Gastrocnemius medialis (tissue), 4 donors: ENCODE results near the gene RILPL2. TPM values are rescaled to one million over a fixed set of nuclear protein-coding genes. Genes with fewer than 3 reads are reported as not detected.
"Not testable (repeated sequence)": the region's sequence is repeated elsewhere in the genome, so short reads cannot be mapped to it uniquely, and the experiment has no call there.

Experiments
- ATAC-seq, 2 donors: fragments of 150-250 bp; one replicate each; pipeline ENCODE4 v1.9.1; 2016
- DNase-seq, 2 donors: peaks; one replicate each; pipeline ENCODE4 v3.0.0-alpha.2; 2019
- H3K27ac ChIP-seq, 4 donors: fragments of 200-600 bp; sonication (generic); 1 replicate in 1 of 4; 2 replicates in 3 of 4; pipeline ENCODE4 v1.5.1; 2016 to 2018; ENCODE audit warnings: mild to moderate bottlenecking in 2 of 4, moderate library complexity in 1 of 4
- H3K27me3 ChIP-seq, 3 donors: fragments of 200-600 bp; sonication (generic) in 2 of 3; 1 replicate in 1 of 3; 2 replicates in 2 of 3; pipeline versions ENCODE4 v1.5.1 to v1.6.0; 2016 to 2019; ENCODE audit warnings: mild to moderate bottlenecking in 1 of 3, moderate library complexity in 1 of 3
- H3K36me3 ChIP-seq, 2 donors: fragments of 200-600 bp; sonication (generic) in 1 of 2; one replicate each; pipeline ENCODE4 v1.5.1; 2017 to 2018
- H3K4me1 ChIP-seq, 2 donors: fragments of 200-600 bp; sonication (generic) in 1 of 2; one replicate each; pipeline ENCODE4 v1.5.1; 2016 to 2017; ENCODE audit warnings: mild to moderate bottlenecking in 2 of 2
- H3K4me3 ChIP-seq, 4 donors: fragments of 200-600 bp; sonication (generic) in 3 of 4; 1 replicate in 1 of 4; 2 replicates in 3 of 4; pipeline ENCODE4 v1.5.1; 2016 to 2019; ENCODE audit warnings: mild to moderate bottlenecking in 2 of 4
- H3K9me3 ChIP-seq, 3 donors: fragments of 200-600 bp; sonication (generic) in 2 of 3; 1 replicate in 1 of 3; 2 replicates in 2 of 3; pipeline ENCODE4 v1.5.1; 2016 to 2019
- CTCF ChIP-seq, 5 experiments: fragments of 450-650 bp in 3 of 5; fragments of 200-600 bp in 2 of 5; sonication (generic) in 2 of 5; IDR thresholded peaks in 4 of 5; conservative IDR thresholded peaks in 1 of 5; 1 replicate in 4 of 5; 2 replicates in 1 of 5; pipeline ENCODE4 v1.5.1; 2016 to 2019; ENCODE audit warnings: antibody characterized with exemption in 5 of 5, mild to moderate bottlenecking in 3 of 5, moderate library complexity in 3 of 5
- POLR2A ChIP-seq, 2 donors: fragments of 450-650 bp; IDR thresholded peaks; one replicate each; pipeline ENCODE4 v1.6.1; 2017; ENCODE audit warnings: antibody characterized with exemption in 2 of 2, mild to moderate bottlenecking in 2 of 2, moderate library complexity in 2 of 2
- in situ Hi-C, 4 donors: fragments of 200-750 bp; cut with MboI; loops; one replicate each; pipeline versions ENCODE4 v1.15.0 to v1.8.0; 2017; ENCODE audit warnings: low sequenced_read_pairs in 4 of 4
- intact Hi-C: fragments of 100-400 bp; cut with DNase I; formaldehyde crosslinking; loops from one replicate; pipeline ENCODE4 v1.15.1; 2023; ENCODE audit warnings: low total_unique reads
- total RNA-seq, 4 donors: library from RNA; depleted of rRNA; stranded (reverse); fragments of >200 nt; gene quantifications; one replicate each; pipeline versions ENCODE4 v1.1.0 to v1.2.3, GENCODE V29; 2016

Gene RILPL2
- total RNA-seq, 4 donors from 2014 or later: 1.2 to 2.0 (median 1.7) TPM

DNA sequence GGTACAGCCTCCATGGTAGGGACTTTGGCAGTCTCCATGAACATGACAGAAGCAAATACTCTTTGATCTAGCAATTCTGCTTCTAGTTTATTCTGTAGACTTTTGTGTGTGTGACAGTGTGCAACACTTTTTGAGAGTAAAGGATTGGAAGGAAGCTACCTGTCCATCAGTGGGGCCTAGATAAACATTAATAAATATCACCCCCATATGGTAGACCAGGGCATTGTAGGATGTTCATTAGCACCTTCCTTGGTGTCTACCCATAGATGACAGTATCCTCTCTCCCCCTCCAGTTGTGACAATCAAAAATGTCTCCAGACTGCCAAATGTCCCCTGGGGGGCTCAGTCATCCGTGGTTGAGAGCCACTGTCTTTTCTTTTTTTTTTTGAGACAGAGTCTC is 32.3 kb upstream of the RILPL2 start:
- intact Hi-C loops (no loop called here), in situ Hi-C loops (no loop called here)
- Histone ChIP-seq H3K27ac (peak overlapping the region in 1 of 4 donors; percentile 99), H3K9me3 (no peaks in the 10 kb centered on the region), H3K4me1 (peaks cover 15 to 31% of the 10 kb centered on the region in 2 donors), H3K4me3 (no peak overlapping the region), H3K36me3 (peaks cover 0 to 37% of the 10 kb centered on the region in 2 donors), H3K27me3 (no peaks in the 10 kb centered on the region)
- TF ChIP-seq POLR2A (IDR thresholded peaks at IDR 0.05) (no peak), CTCF (IDR thresholded peaks at IDR 0.05 in 4 of 5, conservative IDR thresholded peaks at IDR 0.05 in 1 of 5) (no peak)
- ATAC-seq (no peak), DNase-seq (no peak)

- no peaks in the 10 kb centered on the region for H3K27me3 ChIP-seq
- in situ Hi-C loops: no loop called here
- H3K4me1 ChIP-seq: peaks cover 12 to 21% of the 10 kb centered on the region in 2 donors
- H3K27ac ChIP-seq: peak overlapping the region; percentile 36 to 45 (median 40)
- ATAC-seq: peak in 1 of 2 donors; percentile 57
- no peak for DNase-seq
- no peak overlapping the region for H3K4me3 ChIP-seq
- H3K36me3 ChIP-seq: peaks cover 0 to 15% of the 10 kb centered on the region in 2 donors
- H3K9me3 ChIP-seq: no peaks in the 10 kb centered on the region
- intact Hi-C loops: no loop called here
- TF ChIP-seq POLR2A (IDR thresholded peaks at IDR 0.05) (no peak), CTCF (IDR thresholded peaks at IDR 0.05 in 4 of 5, conservative IDR thresholded peaks at IDR 0.05 in 1 of 5) (no peak)
Measured at GRCh38 chr12:123465084-123465483, 28.6 kb upstream of the RILPL2 start.

- intact Hi-C loops, DNase-seq, H3K27me3 ChIP-seq, in situ Hi-C loops, H3K4me3 ChIP-seq, H3K9me3 ChIP-seq, ATAC-seq: not testable (repeated sequence)
- peaks cover 24 to 29% of the 10 kb centered on the region in 2 donors for H3K4me1 ChIP-seq
- peak overlapping the region in 1 of 4 donors; percentile 48 for H3K27ac ChIP-seq
- H3K36me3 ChIP-seq: peaks cover 0 to 15% of the 10 kb centered on the region in 2 donors
Measured at GRCh38 chr12:123463174-123463573, 26.7 kb upstream of the RILPL2 start.

GRCh38 chr12:123457980-123458779 is 21.7 kb upstream of the RILPL2 start, which contains the start of gene SNRNP35:
Gene SNRNP35, plus strand, starts transcription at chr12:123458139. Its CDS starts 7,402 bp downstream, at chr12:123465541.
- ATAC-seq (peak; percentile 86), DNase-seq (peak; percentile 48 to 71)
- TF ChIP-seq POLR2A (IDR thresholded peaks at IDR 0.05): peak; percentile 51 to 55
- no peak for TF ChIP-seq CTCF (IDR thresholded peaks at IDR 0.05 in 4 of 5, conservative IDR thresholded peaks at IDR 0.05 in 1 of 5)
- no peaks in the 10 kb centered on the region for H3K27me3 ChIP-seq
- no peaks in the 10 kb centered on the region for H3K36me3 ChIP-seq
- intact Hi-C loops: loop anchor here (1.0 to 5.0 kb wide), 4 partner anchors 21 to 126 kb away; partner anchors contain the start of genes RILPL1, RILPL2 and TMED2
- peaks cover 8 to 12% of the 10 kb centered on the region in 2 donors for H3K4me1 ChIP-seq
- in situ Hi-C loops: loop anchor here in 1 of 4 donors (5.0 kb wide), 1 partner anchor 124 kb away; the partner anchor contains the start of gene TMED2
- H3K27ac ChIP-seq: peak within 1 kb of the TSS; percentile 86 to 99 (median 98)
- no peaks in the 10 kb centered on the region for H3K9me3 ChIP-seq
- H3K4me3 ChIP-seq: peak within 1 kb of the TSS; percentile 63 to 98 (median 89)

DNA sequence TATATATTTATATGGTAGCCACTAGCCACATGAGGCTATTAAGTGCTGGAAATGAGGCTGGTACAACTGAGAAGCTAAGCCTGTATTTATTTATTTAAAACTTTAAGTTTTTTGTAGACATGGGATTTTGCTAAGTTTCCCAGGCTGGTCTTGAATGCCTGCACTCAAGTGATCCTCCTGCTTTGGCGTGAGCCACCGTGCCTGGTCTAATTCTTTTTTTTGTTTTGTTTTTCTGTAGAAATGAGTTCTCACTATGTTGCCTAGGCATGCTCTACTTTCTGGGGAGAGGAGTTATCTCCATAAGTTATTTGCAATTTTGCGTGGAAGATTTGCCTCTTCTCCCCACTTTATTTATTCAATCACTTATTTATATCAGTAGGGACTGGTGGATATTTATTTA is 16.7 kb upstream of the RILPL2 start:
- in situ Hi-C loops: no loop called here
- Histone ChIP-seq H3K4me1 (no peaks in the 10 kb centered on the region), H3K4me3 (no peak overlapping the region), H3K27me3 (no peaks in the 10 kb centered on the region), H3K36me3 (no peaks in the 10 kb centered on the region), H3K9me3 (no peaks in the 10 kb centered on the region), H3K27ac (no peak overlapping the region)
- intact Hi-C loops: no loop called here
- ATAC-seq: no peak
- TF ChIP-seq POLR2A (IDR thresholded peaks at IDR 0.05) (no peak), CTCF (IDR thresholded peaks at IDR 0.05 in 4 of 5, conservative IDR thresholded peaks at IDR 0.05 in 1 of 5) (no peak)
- no peak for DNase-seq

DNA sequence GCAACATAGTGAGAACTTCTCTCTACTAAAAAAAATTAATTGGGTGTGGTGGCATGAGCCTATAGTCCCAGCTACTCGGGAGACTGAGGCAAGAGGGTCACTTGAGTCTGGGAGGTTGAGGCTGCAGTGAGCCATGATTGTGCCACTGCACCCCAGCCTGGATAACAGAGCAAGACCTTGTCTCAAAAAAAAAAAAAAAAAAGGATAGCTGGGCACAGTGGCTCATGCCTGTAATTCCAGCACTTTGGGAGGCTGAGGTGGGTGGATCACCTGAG is 15.7 kb upstream of the RILPL2 start:
- H3K4me1 ChIP-seq, H3K27me3 ChIP-seq, DNase-seq, ATAC-seq, in situ Hi-C loops, H3K27ac ChIP-seq, intact Hi-C loops, H3K36me3 ChIP-seq, H3K9me3 ChIP-seq, H3K4me3 ChIP-seq: not testable (repeated sequence)
